HepG2 (cell line): Measurements from ENCODE around the gene C11orf68. TPM values are rescaled to one million over a fixed set of nuclear protein-coding genes. Genes with fewer than 3 reads are reported as not detected.

Experiments
- ATAC-seq: fragments of 200-7000 bp; cut with Tn5 transposase; 3 replicates; pipeline ENCODE4 v1.9.1; 2020; ENCODE audit warnings: mild to moderate bottlenecking, moderate library complexity
- BruUV-seq: library from RNA; stranded (reverse); fragments of 400-500 nt; replicated peaks from 2 replicates; lab custom pipeline; 2021; lab: Mats Ljungman, UMichigan
- CTCF ChIA-PET: fragments of 300-600 bp; formaldehyde crosslinking; extraction: SDS; loops from one replicate; lab custom pipeline; 2021; ENCODE audit warnings: low total read pairs, inconsistent platforms, low intra/inter-chr PET ratio; lab: Yijun Ruan, JAX
- POLR2A ChIA-PET: fragments of 350-600 bp; sonication (Branson Sonifier 250); formaldehyde crosslinking; loops from one replicate; lab custom pipeline; 2020; ENCODE audit warnings: antibody characterized with exemption, inconsistent platforms; lab: Yijun Ruan, JAX
- DNase-seq: peaks from one replicate; pipeline ENCODE4 v3.0.0-alpha.2; 2015; ENCODE audit warnings: low spot score
- FAIRE-seq: peaks from 3 replicates; lab custom pipeline; 2011; peaks lifted over from hg19 to GRCh38; lab: Jason Lieb, UNC
- H2AFZ ChIP-seq: one replicate; pipeline ENCODE4 v1.6.1; 2011; ENCODE audit warnings: low read length, inconsistent platforms
- H3K27ac ChIP-seq: fragments of 300-600 bp; 3 replicates; pipeline ENCODE4 v1.8.0; 2011; ENCODE audit warnings: mixed run types, mild to moderate bottlenecking, mixed read lengths, low read length, inconsistent platforms; ENCODE audit not compliant: insufficient read depth; ENCODE audit errors: extremely low read length
- H3K27me3 ChIP-seq, 2 experiments: fragments of 200-600 bp in 1 of 2; 2 replicates in 1 of 2; 3 replicates in 1 of 2; pipeline versions ENCODE4 v1.6.0 to v1.8.0; 2011; ENCODE audit warnings: low read length in 2 of 2, mild to moderate bottlenecking in 2 of 2, moderate library complexity in 2 of 2, inconsistent platforms in 1 of 2; ENCODE audit not compliant: insufficient read depth in 2 of 2, control insufficient read depth in 1 of 2
- H3K36me3 ChIP-seq, 2 experiments: fragments of 200-600 bp in 1 of 2; replicated peaks in 1 of 2; 2 replicates in 1 of 2; 3 replicates in 1 of 2; pipeline versions ENCODE4 v1.5.1 to v1.8.0; 2011; ENCODE audit warnings: low read length in 2 of 2, inconsistent platforms in 1 of 2; ENCODE audit not compliant: insufficient read depth in 2 of 2, control insufficient read depth in 1 of 2
- H3K4me1 ChIP-seq: 2 replicates; pipeline ENCODE4 v1.5.1; 2012; ENCODE audit warnings: low read length, inconsistent platforms; ENCODE audit not compliant: insufficient read depth
- H3K4me2 ChIP-seq: 2 replicates; pipeline ENCODE4 v1.6.0; 2011; ENCODE audit warnings: low read depth, low read length, inconsistent platforms
- H3K4me3 ChIP-seq, 3 experiments: fragments of 200-600 bp in 1 of 3; sonication (generic), shearing (Covaris generic) in 1 of 3; replicated peaks in 1 of 3; 2 replicates each; pipeline ENCODE4 v1.5.1; 2011 to 2016; ENCODE audit warnings: low read length in 3 of 3, inconsistent platforms in 2 of 3, low read depth in 2 of 3, mild to moderate bottlenecking in 2 of 3, control low read depth in 1 of 3, mixed read lengths in 1 of 3; ENCODE audit not compliant: insufficient read depth in 1 of 3
- H3K79me2 ChIP-seq: one replicate; pipeline ENCODE4 v1.6.1; 2011; ENCODE audit warnings: low read length, inconsistent platforms; ENCODE audit not compliant: insufficient read depth
- H3K9ac ChIP-seq: 2 replicates; pipeline ENCODE4 v1.6.0; 2011; ENCODE audit warnings: mild to moderate bottlenecking, low read depth, low read length, inconsistent platforms; ENCODE audit not compliant: insufficient read depth
- H3K9me3 ChIP-seq: 2 replicates; pipeline ENCODE4 v1.5.1; 2012; ENCODE audit warnings: mild to moderate bottlenecking, low read length
- H4K20me1 ChIP-seq: 2 replicates; pipeline ENCODE4 v1.6.0; 2011; ENCODE audit warnings: inconsistent platforms, mild to moderate bottlenecking, low read length, moderate library complexity; ENCODE audit not compliant: insufficient read depth
- AGO1 ChIP-seq: fragments of 200-400 bp; formaldehyde crosslinking; IDR thresholded peaks from 2 replicates; pipeline ENCODE4 v1.6.1; 2017; ENCODE audit warnings: mild to moderate bottlenecking, low read depth, low read length, moderate library complexity; ENCODE audit not compliant: poor library complexity, severe bottlenecking
- AGO2 ChIP-seq: fragments of 200-400 bp; formaldehyde crosslinking; optimal IDR thresholded peaks from 2 replicates; pipeline ENCODE3; 2017; ENCODE audit warnings: mild to moderate bottlenecking, low read depth, low read length, moderate library complexity
- ARID4A ChIP-seq: sonication (generic); formaldehyde crosslinking; IDR thresholded peaks from 2 replicates; pipeline ENCODE4 v1.5.0; 2020; ENCODE audit warnings: mild to moderate bottlenecking, missing genetic modification reagents, borderline replicate concordance
- EHMT2 ChIP-seq: fragments of 200-600 bp; sonication (generic); IDR thresholded peaks from 2 replicates; pipeline ENCODE4 v1.7.0; 2017; ENCODE audit warnings: antibody characterized with exemption, low read depth, low read length, borderline replicate concordance
- NR2C2 ChIP-seq: sonication (generic); formaldehyde crosslinking; IDR thresholded peaks from 2 replicates; pipeline ENCODE4 v1.4.0; 2020; ENCODE audit warnings: missing genetic modification reagents, mild to moderate bottlenecking, moderate library complexity, borderline replicate concordance
- NR2F2 ChIP-seq: IDR thresholded peaks from 2 replicates; pipeline ENCODE4 v1.6.1; 2012; ENCODE audit warnings: low read depth, inconsistent platforms, borderline replicate concordance
- TOE1 ChIP-seq: sonication (generic); formaldehyde crosslinking; IDR thresholded peaks from 2 replicates; pipeline ENCODE4 v1.4.0; 2020; ENCODE audit warnings: mild to moderate bottlenecking, missing genetic modification reagents
- YEATS2 ChIP-seq: sonication (generic); formaldehyde crosslinking; IDR thresholded peaks from 2 replicates; pipeline ENCODE4 v1.4.0; 2020; ENCODE audit warnings: missing genetic modification reagents, borderline replicate concordance
- ZBTB38 ChIP-seq: sonication (generic); formaldehyde crosslinking; IDR thresholded peaks from 2 replicates; pipeline ENCODE4 v1.5.1; 2020; ENCODE audit warnings: mild to moderate bottlenecking, missing genetic modification reagents
- ZC3H13 ChIP-seq: sonication (generic); formaldehyde crosslinking; IDR thresholded peaks from 2 replicates; pipeline ENCODE4 v1.8.1; 2023; ENCODE audit warnings: mild to moderate bottlenecking, missing genetic modification reagents, moderate library complexity
- ZKSCAN1 ChIP-seq: fragments of 150-350 bp; IDR thresholded peaks from 2 replicates; pipeline ENCODE4 v1.6.1; 2014; ENCODE audit warnings: low read length
- ZMYM4 ChIP-seq: sonication (generic); formaldehyde crosslinking; IDR thresholded peaks from 2 replicates; pipeline ENCODE4 v1.8.1; 2023; ENCODE audit warnings: mild to moderate bottlenecking, missing genetic modification reagents
- WGBS: methylation state at CpG from one replicate; pipeline ENCODE4 v1.1.6; 2017; ENCODE audit warnings: low lambda C conversion rate; 5-methylcytosine and 5-hydroxymethylcytosine counted together
- in situ Hi-C: cut with HindIII; loops from 2 replicates; pipeline ENCODE4 v1.10.0; 2017; ENCODE audit warnings: low pct_unique_long_range_greater_than_20kb; ENCODE audit not compliant: extremely low pct_ligation_motif_present
- intact Hi-C: fragments of 100-400 bp; cut with micrococcal nuclease; formaldehyde crosslinking; loops from one replicate; pipeline ENCODE4 v1.10.0; 2022; ENCODE audit not compliant: unreplicated experiment
- polyA plus RNA-seq, 8 experiments: library from polyadenylated mRNA; depleted of rRNA in 3 of 8; stranded (reverse) in 7 of 8; unstranded in 1 of 8; fragments of >200 nt; fragmentation: Illumina TruSeq in 4 of 8; extraction: Trizol in 4 of 8; gene quantifications; 2 replicates each; pipeline versions ENCODE4 v1.2.1 to v1.2.3, GENCODE V29; 2011 to 2016; ENCODE audit warnings: low read depth in 4 of 8, missing spikeins in 1 of 8, mixed read lengths in 1 of 8; ENCODE audit not compliant: insufficient read depth in 1 of 8
- total RNA-seq, 5 experiments: library from RNA; depleted of rRNA; stranded (reverse); fragments of >200 nt; fragmentation: Illumina TruSeq; extraction: Trizol; gene quantifications; 2 replicates each; pipeline ENCODE4 v1.2.3, GENCODE V29; 2016; ENCODE audit warnings: low read depth in 1 of 5
- TF ChIP-seq, protein P1 (sequence below): sonication (generic); formaldehyde crosslinking; IDR thresholded peaks from 2 replicates; pipeline ENCODE4 v1.5.1; 2020; ENCODE audit warnings: mild to moderate bottlenecking, missing genetic modification reagents, moderate library complexity

The C11orf68 gene
- total and polyA plus RNA-seq, 2 of the 13 experiments (the other 11 are each of a cell fraction or from before 2014, with no cell fraction given): 8.4 to 28.3 TPM

DNA sequence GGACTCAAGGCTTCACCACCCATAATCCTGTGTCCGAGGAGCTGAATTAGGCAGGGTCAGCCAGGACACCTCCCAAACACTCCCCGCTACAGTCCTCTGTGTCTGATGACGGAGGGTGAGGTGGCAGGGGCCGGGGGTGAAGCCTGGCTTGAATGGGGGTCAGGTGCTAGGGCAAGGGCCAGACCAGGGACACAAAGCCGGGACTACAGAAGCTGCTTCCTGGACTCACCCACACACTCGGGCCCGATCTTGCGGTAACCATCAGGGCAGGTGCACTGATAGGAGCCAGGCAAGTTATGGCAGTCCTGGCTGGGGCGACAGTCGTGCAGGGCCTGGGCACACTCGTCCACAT lies 48.6 kb downstream of the C11orf68 start:
- in situ Hi-C loops: no loop called here
- TF ChIP-seq AGO2 (peak; percentile 4), NR2F2 (no peak), TOE1 (CRISPR knock-in tag) (no peak), EHMT2 (no peak), NR2C2 (0 out of 2 replicates have a peak, but pooled peaks have one; percentile 12), ZKSCAN1 (no peak), ZC3H13 (CRISPR knock-in tag) (no peak), ARID4A (no peak), YEATS2 (CRISPR knock-in tag) (no peak), AGO1 (peak; percentile 60), ZBTB38 (CRISPR knock-in tag) (0 out of 2 replicates have a peak, but pooled peaks have one; percentile 13), ZMYM4 (CRISPR knock-in tag) (no peak)
- TF ChIP-seq, protein P1, sequence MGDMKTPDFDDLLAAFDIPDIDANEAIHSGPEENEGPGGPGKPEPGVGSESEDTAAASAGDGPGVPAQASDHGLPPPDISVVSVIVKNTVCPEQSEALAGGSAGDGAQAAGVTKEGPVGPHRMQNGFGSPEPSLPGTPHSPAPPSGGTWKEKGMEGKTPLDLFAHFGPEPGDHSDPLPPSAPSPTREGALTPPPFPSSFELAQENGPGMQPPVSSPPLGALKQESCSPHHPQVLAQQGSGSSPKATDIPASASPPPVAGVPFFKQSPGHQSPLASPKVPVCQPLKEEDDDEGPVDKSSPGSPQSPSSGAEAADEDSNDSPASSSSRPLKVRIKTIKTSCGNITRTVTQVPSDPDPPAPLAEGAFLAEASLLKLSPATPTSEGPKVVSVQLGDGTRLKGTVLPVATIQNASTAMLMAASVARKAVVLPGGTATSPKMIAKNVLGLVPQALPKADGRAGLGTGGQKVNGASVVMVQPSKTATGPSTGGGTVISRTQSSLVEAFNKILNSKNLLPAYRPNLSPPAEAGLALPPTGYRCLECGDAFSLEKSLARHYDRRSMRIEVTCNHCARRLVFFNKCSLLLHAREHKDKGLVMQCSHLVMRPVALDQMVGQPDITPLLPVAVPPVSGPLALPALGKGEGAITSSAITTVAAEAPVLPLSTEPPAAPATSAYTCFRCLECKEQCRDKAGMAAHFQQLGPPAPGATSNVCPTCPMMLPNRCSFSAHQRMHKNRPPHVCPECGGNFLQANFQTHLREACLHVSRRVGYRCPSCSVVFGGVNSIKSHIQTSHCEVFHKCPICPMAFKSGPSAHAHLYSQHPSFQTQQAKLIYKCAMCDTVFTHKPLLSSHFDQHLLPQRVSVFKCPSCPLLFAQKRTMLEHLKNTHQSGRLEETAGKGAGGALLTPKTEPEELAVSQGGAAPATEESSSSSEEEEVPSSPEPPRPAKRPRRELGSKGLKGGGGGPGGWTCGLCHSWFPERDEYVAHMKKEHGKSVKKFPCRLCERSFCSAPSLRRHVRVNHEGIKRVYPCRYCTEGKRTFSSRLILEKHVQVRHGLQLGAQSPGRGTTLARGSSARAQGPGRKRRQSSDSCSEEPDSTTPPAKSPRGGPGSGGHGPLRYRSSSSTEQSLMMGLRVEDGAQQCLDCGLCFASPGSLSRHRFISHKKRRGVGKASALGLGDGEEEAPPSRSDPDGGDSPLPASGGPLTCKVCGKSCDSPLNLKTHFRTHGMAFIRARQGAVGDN (CRISPR knock-in tag): peak; percentile 4; the same call in 1 of the 2 replicates
- no peaks in the 10 kb centered on the region for H4K20me1 ChIP-seq
- no peak for FAIRE-seq
- peaks cover 2 to 17% of the 10 kb centered on the region in 2 experiments; a peak in 4 of 5 replicates for H3K36me3 ChIP-seq
- H3K27ac ChIP-seq: no peak overlapping the region
- no peaks in the 10 kb centered on the region; a peak in 1 of 5 replicates for H3K27me3 ChIP-seq
- ATAC-seq: peak; percentile 4
- H3K9ac ChIP-seq: no peak overlapping the region
- 88% methylated on average over 2 of the region's 11 CpGs for WGBS
- ChIA-PET CTCF (no interaction called here), POLR2A (interaction anchor here (1.0 to 8.9 kb wide), 4 partner anchors 11 to 20 kb away, joined by 3 to 81 read pairs (median 15); partner anchors contain the start of genes CCDC85B, CFL1, FIBP and MUS81)
- no peaks in the 10 kb centered on the region for H3K9me3 ChIP-seq
- DNase-seq: no peak
- peak overlapping the region; percentile 71 for H3K4me2 ChIP-seq
- no peak overlapping the region for H2AFZ ChIP-seq
- intact Hi-C loops: no loop called here
- H3K4me1 ChIP-seq: peaks cover 22% of the 10 kb centered on the region
- no peaks in the 10 kb centered on the region for H3K79me2 ChIP-seq
- no peak overlapping the region; a peak in 1 of 6 replicates for H3K4me3 ChIP-seq
- BruUV-seq: no TSS peak
